ENCODE data around the gene PYCARD. TPM values are rescaled to one million over a fixed set of nuclear protein-coding genes. Genes with fewer than 3 reads are reported as not detected.

Gene PYCARD
- total and polyA plus RNA-seq, 2 experiments from 2014 or later = 9.4 to 16.1 TPM

DNA sequence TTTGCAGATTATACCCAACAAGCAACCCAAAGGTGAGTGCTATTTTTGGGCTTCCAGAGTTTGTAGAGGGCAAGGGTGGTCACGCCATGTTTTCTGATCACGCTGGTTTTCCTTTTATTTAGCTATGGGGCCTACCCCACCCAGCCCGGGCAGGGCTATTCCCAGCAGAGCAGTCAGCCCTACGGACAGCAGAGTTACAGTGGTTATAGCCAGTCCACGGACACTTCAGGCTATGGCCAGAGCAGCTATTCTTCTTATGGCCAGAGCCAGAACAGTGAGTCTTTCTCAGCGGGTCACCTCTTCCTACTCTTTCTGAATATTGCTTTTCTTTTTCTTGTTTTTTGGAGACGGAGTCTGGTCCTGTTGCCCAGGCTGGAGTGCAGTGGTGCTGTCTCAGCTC is 20.2 kb downstream of the PYCARD start:
- Histone ChIP-seq H3K4me1 (ENCODE audit: insufficient read depth) (peaks cover 18% of the 10 kb centered on the region), H3K4me3 (peak overlapping the region; percentile 71)
- 36% methylated on average over 7 of the region's 7 CpGs for WGBS (ENCODE audit: low lambda C conversion rate, missing lambda C conversion rate)

GRCh38 chr16:31181102-31181830 is 21.3 kb downstream of the PYCARD start:
- 3% methylated on average over 31 of the region's 31 CpGs for WGBS (ENCODE audit: low lambda C conversion rate, missing lambda C conversion rate)
- Histone ChIP-seq H3K4me2 (peak overlapping the region; percentile 80), H3K9me2 (replicated peaks; ENCODE audit: insufficient read depth) (no peaks in the 10 kb centered on the region), H3K36me3 (replicated peaks; ENCODE audit: insufficient read depth, low read depth) (no peaks in the 10 kb centered on the region), H3K27me3 (no peaks in the 10 kb centered on the region), H3K4me1 (ENCODE audit: insufficient read depth) (peaks cover 18% of the 10 kb centered on the region), H4K20me1 (ENCODE audit: insufficient read depth, poor library complexity, severe bottlenecking) (peaks cover 56% of the 10 kb centered on the region), H2AFZ (no peak overlapping the region), H3K79me2 (peaks cover 61% of the 10 kb centered on the region), H3K9me3 (ENCODE audit: low read depth) (no peaks in the 10 kb centered on the region), H3K4me3 (peak overlapping the region; percentile 71), H3K27ac (peak overlapping the region; percentile 94)
- peak; percentile 38 for DNase-seq (ENCODE audit: low spot score)
- no peak for TF ChIP-seq EZH2 (IDR thresholded peaks at IDR 0.05; ENCODE audit: borderline replicate concordance)

More for the DNA sequence above, 20.2 kb downstream of the PYCARD start:
- H3K9me2 ChIP-seq (replicated peaks; ENCODE audit: insufficient read depth) = no peaks in the 10 kb centered on the region
- H3K79me2 ChIP-seq = peaks cover 71% of the 10 kb centered on the region
- no peak overlapping the region for H2AFZ ChIP-seq
- H4K20me1 ChIP-seq (ENCODE audit: insufficient read depth, poor library complexity, severe bottlenecking) = peaks cover 68% of the 10 kb centered on the region
- H3K9me3 ChIP-seq (ENCODE audit: low read depth) = no peaks in the 10 kb centered on the region
- peak overlapping the region; percentile 80 for H3K4me2 ChIP-seq
- TF ChIP-seq, protein P1, sequence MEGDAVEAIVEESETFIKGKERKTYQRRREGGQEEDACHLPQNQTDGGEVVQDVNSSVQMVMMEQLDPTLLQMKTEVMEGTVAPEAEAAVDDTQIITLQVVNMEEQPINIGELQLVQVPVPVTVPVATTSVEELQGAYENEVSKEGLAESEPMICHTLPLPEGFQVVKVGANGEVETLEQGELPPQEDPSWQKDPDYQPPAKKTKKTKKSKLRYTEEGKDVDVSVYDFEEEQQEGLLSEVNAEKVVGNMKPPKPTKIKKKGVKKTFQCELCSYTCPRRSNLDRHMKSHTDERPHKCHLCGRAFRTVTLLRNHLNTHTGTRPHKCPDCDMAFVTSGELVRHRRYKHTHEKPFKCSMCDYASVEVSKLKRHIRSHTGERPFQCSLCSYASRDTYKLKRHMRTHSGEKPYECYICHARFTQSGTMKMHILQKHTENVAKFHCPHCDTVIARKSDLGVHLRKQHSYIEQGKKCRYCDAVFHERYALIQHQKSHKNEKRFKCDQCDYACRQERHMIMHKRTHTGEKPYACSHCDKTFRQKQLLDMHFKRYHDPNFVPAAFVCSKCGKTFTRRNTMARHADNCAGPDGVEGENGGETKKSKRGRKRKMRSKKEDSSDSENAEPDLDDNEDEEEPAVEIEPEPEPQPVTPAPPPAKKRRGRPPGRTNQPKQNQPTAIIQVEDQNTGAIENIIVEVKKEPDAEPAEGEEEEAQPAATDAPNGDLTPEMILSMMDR (IDR thresholded peaks at IDR 0.05; ENCODE audit: poor library complexity) = no peak
- no peak for TF ChIP-seq EZH2 (IDR thresholded peaks at IDR 0.05; ENCODE audit: borderline replicate concordance)
- TF ChIP-seq EZH2phosphoT487 (IDR thresholded peaks at IDR 0.05; ENCODE audit: low read depth, severe bottlenecking, unreplicated experiment) = no peak
- H3K27ac ChIP-seq = no peak overlapping the region
- H3K27me3 ChIP-seq = no peaks in the 10 kb centered on the region
- H3K36me3 ChIP-seq (replicated peaks; ENCODE audit: insufficient read depth, low read depth) = no peaks in the 10 kb centered on the region
- no peak for DNase-seq (ENCODE audit: low spot score)

DNA sequence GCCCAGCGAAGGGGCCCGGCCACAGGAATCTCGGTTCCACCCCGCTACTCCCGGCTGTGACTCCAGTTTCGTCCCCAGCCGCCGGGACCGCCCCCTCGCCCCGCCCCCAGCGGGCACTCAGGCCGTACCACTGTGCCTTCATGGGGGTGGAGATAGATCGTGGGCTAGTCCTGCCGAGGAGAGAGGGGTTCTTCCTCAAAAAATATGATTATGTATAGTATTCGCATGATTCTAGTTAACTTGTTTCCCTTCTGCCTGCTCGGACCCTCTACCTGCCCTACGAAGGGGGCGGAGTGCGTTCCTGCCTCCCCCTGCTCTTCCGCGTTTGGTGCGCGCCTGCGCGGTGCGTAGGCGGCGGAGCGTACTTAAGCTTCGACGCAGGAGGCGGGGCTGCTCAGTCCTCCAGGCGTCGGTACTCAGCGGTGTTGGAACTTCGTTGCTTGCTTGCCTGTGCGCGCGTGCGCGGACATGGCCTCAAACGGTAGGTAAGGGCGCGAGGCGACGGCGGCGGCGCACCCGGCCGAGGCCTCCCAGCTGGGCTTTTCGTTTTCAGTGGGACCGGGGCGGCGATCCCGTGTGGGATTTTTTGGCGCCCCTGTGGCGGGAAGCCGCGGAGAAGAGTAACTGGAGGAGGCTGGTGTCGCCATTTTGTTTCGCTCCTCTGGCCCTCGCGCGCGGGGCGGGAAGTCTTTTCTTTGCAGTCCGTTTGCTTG is 22.7 kb downstream of the PYCARD start, which contains the start of gene FUS:
Gene FUS, plus strand, starts transcription at position 393 of the 713 bp plus-strand sequence. Its CDS starts 76 bp downstream, at position 469.
- H3K79me2 ChIP-seq = peaks cover 48% of the 10 kb centered on the region
- DNase-seq (ENCODE audit: low spot score) = peak; percentile 96

More for the DNA sequence above, 22.7 kb downstream of the PYCARD start, which contains the start of gene FUS:
- peak within 1 kb of the TSS; percentile 80 for H3K4me2 ChIP-seq
- peak within 1 kb of the TSS; percentile 71 for H3K4me3 ChIP-seq
- no peaks in the 10 kb centered on the region for H3K9me2 ChIP-seq (replicated peaks; ENCODE audit: insufficient read depth)
- peak within 1 kb of the TSS; percentile 40 for H2AFZ ChIP-seq
- no peaks in the 10 kb centered on the region for H3K9me3 ChIP-seq (ENCODE audit: low read depth)
- under 1% methylated on average over 53 of the region's 69 CpGs for WGBS (ENCODE audit: low lambda C conversion rate, missing lambda C conversion rate)
- TF ChIP-seq, protein P1 (IDR thresholded peaks at IDR 0.05; ENCODE audit: poor library complexity) = no peak
- TF ChIP-seq EZH2phosphoT487 (IDR thresholded peaks at IDR 0.05; ENCODE audit: low read depth, severe bottlenecking, unreplicated experiment) (no peak), EZH2 (IDR thresholded peaks at IDR 0.05; ENCODE audit: borderline replicate concordance) (no peak)
- H4K20me1 ChIP-seq (ENCODE audit: insufficient read depth, poor library complexity, severe bottlenecking) = peaks cover 43% of the 10 kb centered on the region
- H3K27ac ChIP-seq = peak within 1 kb of the TSS; percentile 94
- no peaks in the 10 kb centered on the region for H3K36me3 ChIP-seq (replicated peaks; ENCODE audit: insufficient read depth, low read depth)
- peaks cover 18% of the 10 kb centered on the region for H3K4me1 ChIP-seq (ENCODE audit: insufficient read depth)
- H3K27me3 ChIP-seq = no peaks in the 10 kb centered on the region
